ENCODE results near the gene ZNF85.
"Not testable (repeated sequence)": the region's sequence is repeated elsewhere in the genome, so short reads cannot be mapped to it uniquely, and the experiment has no call there.

GRCh38 chr19:20992788-20993187 lies 69.7 kb downstream of the ZNF85 start:
- TF ChIP-seq YY1 (IDR thresholded peaks at IDR 0.05; ENCODE audit: insufficient read depth, insufficient read length); SUZ12 (IDR thresholded peaks at IDR 0.05; ENCODE audit: extremely low read depth, insufficient read depth, insufficient read length): not testable (repeated sequence)
